Kidney tubule cell (primary cell): ENCODE measurements around the gene NRXN3.
A peak's percentile ranks its signal among the peaks of the same experiment; 100 is the strongest.
"Not testable (repeated sequence)": the region's sequence is repeated elsewhere in the genome, so short reads cannot be mapped to it uniquely, and the experiment has no call there.

Source experiments
- DNase-seq: peaks from one replicate; pipeline ENCODE4 v3.0.0-alpha.2; 2018; ENCODE audit warnings: low spot score

Gene NRXN3

DNA sequence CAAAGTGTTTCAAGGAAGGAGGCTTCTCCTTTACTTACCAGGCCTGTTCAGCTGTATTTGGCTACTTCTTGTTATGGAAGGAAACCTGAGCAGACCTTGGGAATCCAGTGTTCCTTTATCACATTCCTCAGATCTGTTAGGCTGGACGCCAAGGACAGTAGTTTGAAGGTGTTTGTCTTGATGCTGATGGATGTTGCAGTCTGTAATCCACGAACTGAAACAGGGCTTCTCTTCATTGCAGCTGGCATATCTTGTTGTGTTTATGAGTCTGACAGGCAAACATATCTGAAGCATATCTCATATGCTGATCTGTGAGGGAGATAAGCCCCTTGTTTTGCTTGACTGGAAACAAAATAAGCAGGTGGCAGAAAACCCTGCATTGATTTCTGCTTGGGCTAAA is 904.3 kb downstream of the NRXN3 start:
- DNase-seq = no peak

DNA sequence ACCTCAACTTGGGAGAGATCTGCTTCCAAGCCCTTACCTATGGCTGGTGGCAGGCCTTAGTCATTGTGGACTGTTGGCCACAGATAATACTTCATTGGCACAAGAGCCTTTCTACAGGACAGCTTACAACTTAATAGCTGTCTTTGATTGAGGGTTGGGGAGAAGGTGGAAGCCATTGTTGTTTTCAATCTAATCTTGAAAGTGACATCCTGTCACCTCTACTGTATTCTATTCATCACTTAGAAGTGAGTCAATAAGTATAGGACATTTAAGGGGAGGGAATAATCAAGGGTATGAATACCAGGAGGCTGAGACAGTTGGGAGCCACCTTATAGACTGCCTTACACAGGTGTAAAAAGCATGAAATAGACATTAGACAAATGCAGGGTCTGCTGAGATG is 906.3 kb downstream of the NRXN3 start:
- DNase-seq = no peak

DNA sequence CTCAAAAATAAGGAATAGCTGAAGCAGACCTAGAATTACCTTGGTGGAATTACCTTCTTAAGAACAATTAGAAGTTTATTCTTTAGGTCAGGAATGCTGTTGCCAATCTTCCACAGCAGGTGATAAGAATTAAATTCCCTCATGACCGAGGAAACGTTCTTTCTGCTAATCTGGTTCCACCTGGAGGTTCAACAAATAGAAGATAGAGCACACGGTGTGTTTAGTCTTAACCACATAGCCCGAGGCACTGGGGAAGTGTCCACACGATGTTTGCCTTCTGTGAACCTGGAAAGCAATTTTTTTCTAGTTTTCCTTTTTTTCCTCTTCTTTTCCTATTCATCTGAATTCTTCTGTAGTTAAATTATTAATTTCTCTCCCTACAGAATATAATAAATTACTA is 906.9 kb downstream of the NRXN3 start:
- DNase-seq = peak; percentile 1

DNA sequence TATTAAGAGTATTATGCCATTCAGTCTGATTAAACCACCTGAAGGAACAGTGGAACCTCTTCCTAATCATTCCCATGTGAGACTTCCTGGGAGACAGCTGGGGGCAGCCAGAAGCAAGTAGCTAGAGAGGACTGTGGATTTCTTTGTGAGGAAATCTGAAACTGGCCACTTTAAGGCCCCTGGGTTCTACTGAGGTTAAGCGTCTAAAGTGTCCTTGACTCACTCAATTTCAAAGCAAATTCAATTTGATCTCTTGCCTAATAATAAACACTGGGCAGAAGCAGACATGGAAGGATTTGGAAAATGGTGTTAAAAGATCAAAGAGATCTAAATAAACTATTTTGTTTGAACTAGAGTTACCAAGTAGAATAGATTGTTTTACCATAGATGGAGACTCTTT is 909.9 kb downstream of the NRXN3 start:
- no peak for DNase-seq

DNA sequence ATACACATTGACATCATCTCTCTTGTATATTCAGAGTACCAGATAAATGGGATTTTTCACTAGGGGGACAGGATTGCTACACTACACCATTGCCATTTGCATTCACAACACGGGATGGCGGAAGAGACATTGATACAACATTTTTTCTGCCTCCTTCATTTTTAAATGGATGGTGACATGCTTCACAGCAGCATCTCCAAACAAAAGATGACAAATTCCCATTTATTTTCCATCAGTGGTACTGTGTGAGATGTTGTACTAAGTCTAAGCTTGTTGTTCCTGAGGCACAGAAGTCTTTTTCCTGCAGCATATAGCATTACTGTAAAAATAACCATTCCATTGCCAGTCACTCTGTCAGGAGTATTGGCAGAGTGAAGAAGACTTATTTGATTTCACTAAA is 912.7 kb downstream of the NRXN3 start:
- DNase-seq = no peak

DNA sequence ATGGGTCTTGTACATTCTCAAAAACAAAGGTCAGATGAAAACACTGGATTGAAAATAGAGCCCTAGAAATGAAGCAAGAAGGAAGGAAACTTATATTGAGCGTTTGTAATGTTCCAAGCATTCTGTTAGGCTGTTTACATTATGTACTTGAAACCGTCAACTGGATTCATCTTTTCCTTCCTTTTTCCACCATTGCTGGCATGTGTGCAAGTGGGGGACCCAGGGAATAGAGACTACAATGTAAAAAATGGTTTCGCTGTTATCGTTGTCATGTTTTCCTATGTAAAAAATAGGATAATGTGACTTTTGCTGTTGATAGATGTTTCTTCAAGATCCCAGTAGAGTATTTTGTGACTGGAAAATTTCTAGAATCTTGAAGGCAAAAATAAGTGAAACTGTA is 913.2 kb downstream of the NRXN3 start:
- DNase-seq = no peak

DNA sequence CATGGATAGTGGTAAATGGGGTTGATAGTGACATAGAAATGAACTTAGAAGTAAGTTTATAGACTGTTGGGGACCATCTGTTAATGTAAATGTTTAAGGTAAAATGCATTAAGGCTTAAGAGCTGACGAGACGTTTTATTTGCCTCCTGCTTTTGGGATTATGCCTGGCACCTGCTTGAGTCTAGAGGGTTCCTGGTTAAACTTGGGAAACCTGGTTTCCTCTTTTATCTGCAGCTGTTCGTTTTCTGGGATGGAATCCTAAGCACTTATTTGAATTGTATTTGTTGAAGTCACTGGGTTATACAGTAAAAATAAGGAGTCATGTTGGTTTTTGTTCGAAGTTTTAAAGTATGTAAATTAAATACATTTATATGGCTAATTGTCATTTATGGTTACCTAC is 914.7 kb downstream of the NRXN3 start:
- DNase-seq = no peak

DNA sequence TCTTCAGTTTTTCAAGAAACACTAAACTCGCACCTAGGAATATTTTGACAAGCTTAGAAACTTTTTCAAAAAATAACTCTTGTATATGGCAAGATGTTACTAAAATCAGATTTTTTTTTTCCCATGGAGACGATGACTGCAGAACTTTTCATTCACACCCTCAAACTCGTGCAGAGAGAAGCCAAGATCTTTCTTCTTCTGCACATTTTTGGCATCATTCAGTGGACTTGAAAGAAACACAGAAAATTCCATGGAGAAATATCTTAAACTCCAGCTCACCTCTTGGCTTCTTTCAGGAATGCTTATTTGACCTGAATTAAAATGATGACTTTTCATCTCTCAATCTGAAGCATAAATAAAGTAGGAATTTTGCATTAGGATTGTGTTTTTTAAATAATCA is 919.4 kb downstream of the NRXN3 start:
- DNase-seq = no peak

DNA sequence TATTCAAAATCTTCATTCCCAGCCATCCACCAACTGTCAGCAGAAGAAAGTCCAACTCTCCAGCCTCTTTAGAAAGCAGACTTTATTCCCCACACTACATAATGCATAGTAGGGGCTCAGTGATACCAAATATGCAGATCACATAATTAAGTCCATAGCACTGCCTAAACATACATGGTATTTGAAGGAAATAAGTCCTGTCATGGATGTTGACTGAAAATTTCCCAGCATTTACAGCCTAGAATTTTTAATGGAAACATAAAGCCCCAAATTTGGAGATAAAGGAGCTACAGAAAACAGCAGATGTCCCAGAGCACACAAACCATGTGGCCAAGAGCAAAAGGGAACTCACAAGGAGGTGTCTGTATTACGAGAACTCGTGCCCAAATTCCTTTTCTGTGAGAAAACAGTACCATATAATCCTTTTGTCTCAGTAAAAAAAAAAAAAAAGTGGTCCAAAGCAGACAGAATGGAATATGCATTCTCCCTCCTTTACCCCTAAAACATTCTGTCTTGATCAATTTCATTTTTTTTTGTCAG is 920.5 kb downstream of the NRXN3 start:
- no peak for DNase-seq

DNA sequence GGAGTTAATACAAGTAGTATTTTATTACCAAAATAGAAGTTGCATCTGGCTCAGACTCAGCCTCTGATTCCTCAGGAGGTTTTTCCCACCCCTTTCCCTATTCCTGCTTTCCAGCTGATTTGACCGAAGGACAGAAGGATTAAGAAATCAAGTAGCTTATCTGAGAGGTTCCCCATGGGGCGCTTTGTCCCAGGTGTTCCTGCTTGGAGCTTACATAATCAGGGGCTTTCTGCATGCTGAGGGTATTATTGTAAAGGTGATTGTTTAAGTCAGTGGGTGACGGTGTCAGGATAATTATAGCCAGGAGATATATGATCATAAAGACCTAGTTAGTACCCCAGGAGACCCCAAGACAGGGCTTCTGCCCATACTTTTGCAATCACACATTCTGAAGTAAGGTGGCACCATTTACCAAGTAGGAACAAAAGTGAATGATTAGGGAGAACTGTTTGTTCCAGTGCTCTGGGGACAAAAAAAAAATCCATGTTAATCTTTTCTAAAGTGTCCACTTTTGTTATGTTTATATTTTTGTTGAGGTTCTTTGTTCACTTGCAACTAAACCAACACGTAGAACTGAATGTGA is 921.3 kb downstream of the NRXN3 start:
- DNase-seq = no peak

DNA sequence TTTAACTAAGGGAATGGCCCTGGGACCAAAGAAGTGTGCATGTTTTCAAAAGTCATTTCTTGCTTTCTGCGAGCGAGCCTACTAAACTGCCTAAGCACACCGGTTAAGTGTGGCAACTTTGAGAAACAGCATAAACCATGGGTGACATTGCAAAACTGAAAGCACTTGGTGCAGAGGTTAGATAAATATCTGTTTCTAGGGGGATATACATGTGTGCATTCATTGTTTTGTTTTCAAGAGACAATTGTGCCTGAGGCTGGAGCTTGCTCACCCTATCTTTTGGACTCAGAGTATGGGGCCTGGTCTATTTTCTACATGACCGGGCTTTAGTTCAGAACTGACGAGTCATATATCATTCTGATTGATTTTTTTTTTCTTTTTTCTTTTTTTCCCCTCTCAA is 923.4 kb downstream of the NRXN3 start:
- DNase-seq = no peak

DNA sequence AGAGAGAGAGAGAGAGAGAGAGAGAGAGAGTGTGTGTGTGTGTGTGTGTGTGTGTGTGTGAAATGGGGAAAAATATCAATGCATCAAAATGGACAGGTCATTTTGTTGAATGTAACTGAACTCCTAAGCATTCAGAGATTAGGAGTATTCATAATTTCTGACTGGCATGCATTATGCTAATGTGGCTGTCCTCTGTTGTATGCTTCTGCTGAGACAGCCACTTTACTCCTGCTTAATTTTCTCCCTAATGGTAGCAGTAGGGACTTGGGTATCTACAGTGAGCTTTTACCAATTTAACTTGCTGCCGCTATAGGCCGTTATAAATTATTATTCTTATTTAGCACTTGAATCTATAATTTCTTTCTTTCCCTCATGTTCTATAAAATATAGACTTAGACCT is 924.8 kb downstream of the NRXN3 start:
- no peak for DNase-seq

DNA sequence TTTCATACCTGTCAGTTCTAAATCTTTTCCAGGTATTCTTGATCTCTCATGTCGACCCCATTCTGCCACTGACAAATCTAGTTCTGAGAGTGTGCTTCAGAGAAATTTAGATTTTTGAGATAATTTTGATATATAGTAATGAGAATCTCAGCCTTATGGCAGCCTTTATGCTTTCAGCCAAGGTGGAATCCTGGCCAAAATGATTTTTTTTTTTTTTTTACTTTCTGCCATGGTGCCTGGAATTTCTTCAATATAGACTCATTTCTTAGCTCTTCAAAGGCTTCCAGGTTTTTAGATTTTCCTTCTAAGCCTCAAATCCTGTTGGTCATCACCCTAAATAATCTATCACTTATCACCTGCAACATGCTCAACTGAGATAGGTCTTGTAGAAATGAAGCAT is 926.6 kb downstream of the NRXN3 start:
- no peak for DNase-seq

DNA sequence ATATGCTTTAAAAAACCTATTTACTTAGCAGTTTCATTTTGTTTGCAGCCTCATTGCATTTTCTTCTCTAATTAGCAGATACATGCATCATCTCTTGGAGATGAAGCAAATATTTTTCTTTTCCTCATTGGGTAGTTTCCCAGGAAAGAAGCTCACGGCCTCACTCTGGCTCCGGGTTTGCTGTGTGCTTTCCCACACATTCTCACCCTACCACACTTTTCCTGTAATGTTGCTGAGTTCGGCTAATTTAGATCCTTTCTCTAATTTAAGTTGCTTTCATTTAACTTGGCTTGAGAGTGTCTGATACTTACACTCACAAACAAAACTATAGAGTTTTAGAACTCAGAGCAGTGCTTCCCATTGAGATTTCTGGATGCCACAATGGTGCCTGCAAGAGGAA is 928.2 kb downstream of the NRXN3 start:
- DNase-seq = no peak

DNA sequence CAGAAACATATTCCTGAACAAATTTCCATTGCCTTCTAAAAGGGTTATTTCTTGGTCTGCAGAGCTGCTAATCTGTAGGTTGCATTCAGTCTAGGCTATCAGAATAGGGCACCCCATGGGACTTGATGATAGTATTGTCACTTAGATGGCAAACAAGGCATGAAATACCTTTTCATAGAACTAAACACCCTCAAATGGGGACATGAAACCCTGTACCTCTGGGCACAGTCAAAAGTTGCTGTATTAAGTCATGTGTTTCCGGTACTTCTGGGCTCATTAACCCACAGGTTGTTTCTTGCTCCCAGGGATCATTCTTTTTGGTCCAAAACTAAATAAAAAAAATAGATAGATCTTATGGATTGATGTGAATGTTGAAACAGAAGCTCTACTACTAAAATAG is 930.4 kb downstream of the NRXN3 start:
- DNase-seq = no peak

DNA sequence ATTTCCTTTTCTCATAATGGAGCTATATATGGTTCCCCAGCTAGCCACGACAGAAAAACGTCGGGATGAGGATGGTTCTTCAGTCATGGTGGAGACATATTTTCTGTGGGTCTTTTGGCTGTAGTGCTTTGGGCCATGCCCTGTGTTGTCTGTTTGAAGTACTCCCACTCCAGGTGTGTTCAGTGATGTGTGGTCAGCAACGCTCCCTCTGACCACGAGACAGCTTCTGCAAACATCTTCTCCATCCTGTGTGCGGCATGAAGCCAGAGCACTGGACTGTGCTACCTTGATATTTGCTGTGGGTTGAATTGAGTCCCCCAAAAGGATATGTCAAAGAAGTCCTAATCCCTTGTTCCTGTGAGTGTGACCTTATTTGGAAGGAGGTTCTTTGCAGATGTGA is 931.2 kb downstream of the NRXN3 start:
- no peak for DNase-seq

DNA sequence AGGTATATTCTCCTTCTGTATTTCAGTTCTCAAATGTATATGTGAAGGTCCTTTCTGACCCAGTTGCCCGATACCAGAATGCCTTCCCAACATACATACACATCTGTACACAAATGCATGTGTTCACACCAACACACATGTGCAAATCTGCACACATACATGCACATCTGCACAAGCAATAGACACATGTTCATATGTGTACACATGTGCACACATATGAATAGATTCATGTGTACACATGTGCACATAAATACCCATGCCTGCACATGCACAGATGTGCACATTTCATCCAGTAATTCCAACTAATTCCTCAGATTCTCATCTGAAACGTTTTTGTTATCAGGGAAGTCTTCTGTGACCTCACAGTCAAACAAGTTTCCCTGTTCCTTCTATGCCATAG is 933.6 kb downstream of the NRXN3 start:
- no peak for DNase-seq

DNA sequence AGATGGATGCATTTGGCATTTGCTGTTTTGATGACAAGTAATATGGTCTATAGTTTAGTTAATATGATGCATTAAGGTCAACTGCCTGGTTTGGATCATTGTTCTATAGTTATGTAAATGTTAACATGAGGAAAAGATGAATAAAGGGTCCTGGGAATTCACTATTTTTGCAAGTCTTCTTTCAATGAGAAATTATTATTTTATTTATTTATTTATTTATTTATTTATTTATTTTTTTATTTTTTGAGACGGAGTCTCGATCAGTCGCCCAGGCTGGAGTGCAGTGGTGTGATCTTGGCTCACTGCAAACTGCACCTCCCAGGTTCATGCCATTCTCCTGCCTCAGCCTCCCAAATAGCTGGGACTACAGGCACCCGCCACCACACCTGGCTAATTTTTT is 940.4 kb downstream of the NRXN3 start:
- DNase-seq = not testable (repeated sequence)

DNA sequence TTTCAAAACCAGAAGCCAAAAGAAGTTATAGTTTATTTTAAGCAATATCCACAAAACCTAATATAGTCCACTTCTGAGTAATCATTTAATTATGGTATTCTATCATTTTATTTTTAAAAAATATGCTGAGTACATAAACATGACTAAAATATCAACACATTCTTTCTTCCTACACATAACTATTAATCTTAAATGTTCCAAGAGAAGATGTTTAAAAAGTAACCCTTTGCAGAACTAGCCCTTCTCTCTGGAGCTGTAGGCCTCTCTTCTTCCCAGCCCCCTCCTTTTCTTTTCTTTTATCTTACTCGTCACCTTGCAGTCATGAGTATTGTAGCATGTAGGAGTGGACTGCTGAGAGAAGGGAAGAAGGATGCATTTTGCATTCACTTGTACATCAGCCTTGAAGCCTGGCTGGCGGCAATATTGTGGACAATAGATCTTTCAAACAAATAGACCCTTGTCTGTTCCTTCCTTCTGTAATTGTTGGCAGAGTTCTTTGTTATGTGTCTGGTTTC is 941.9 kb downstream of the NRXN3 start:
- no peak for DNase-seq

DNA sequence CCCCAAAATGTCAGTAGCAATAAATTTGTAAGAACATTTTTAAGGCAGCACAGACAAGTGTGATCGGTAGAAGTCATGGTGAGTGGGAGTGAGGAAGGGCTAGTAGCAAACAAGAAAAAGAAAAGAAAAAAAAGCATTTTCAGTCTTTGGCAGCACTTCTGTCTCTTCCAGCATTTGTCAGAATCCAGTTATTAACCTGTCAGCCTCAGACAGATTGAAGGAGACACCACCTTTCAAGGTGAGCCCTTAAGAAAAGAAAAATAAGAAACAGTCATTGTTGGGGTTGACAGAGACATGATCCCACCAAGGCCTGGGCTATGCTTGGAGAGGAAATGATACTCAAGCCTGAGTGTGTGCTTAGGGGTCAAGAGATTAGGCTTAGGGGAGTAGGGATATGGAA is 947.4 kb downstream of the NRXN3 start:
- no peak for DNase-seq

DNA sequence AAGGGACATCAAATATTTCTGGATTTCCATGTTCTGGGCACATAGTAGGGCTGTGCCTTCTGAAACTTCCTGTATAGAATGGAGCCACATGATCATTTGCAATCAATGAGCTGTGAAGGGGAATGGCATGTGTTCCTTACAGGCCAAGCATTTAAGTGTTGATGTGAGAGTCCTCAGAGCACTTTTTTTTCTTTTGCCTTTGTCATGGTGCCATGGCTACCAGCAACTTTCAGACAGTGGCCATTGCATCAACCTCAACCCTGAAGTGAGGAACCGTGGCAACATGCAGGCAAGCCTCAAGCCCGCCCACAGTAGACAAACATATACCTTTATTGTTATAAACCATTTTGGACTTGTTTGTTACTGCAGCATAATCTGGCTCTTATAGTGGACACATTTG is 948.1 kb downstream of the NRXN3 start:
- no peak for DNase-seq

DNA sequence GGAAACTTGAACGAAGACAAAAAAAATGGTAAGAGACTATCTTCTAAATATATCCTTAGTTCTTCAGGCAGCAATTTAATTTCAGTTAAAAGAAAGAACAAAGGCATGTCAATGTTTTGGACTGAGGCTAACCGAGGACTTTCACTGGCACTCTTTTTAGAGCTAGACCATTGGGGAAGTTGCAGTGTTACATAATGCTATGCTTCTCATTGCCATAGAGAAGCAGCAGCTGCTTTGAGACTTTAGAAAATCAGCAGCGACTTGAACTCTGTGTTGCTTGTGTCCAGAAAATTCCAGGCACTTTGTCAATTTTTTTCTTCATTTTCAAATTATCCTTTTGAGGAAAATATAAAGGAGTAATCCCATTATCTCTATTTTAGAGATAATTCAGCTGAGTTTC is 964.2 kb downstream of the NRXN3 start:
- DNase-seq = no peak

DNA sequence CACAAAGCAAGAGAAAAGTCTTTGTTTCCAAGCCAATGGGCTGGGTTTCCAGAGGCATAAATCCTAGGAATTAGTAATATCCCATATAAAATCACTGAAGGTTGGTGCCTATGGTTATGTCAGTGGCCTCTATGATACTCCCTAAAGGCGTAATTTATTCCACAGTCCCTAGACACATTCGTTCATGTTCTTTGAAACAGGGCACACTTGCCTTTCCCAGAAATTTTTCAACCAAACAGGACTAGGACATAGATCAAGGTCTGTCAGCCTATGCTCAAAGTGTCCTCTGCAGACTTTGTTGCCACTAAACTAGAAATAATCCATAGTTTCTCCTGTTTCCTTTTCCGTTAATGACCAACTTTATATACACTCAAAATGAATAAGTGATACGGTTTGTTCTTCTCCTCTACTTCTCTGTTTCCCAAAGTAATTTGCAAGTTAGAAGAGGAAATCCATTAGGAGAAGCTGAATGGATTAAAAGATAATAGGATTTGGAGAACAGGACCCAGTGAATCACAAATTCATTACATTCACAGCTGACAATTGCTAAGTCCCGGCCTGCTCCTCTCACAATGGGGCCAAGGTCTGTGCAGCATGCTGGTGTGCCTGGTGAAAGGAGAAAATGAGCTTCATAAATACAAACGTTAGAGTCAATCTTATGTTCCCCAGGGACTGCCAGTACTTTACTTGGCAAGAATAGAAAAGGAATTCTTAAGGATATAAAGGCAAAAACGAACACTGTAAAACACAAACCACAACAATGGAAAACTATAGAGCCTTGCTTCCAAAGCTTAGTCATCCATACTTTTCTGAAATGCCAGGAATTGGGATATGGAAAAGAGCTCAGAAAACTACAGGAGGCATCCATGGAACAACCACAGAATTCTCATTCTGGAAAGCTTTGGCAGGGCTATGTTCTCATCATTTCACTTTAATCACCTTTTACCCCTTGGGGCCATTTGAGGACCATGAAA is 966.2 kb downstream of the NRXN3 start:
- DNase-seq = no peak
